Mucosa of descending colon (tissue), 3 donors: ENCODE measurements around the gene PANX2. TPM values are rescaled to one million over a fixed set of nuclear protein-coding genes. Genes with fewer than 3 reads are reported as not detected.

ENCODE experiments used
- ATAC-seq: fragments of 200-7000 bp; cut with Tn5 transposase; one replicate; pipeline ENCODE4 v1.9.1; 2020; ENCODE audit warnings: mild to moderate bottlenecking, moderate library complexity
- DNase-seq, 3 donors: peaks; one replicate each; pipeline ENCODE4 v3.0.0-alpha.2; 2020
- H3K36me3 ChIP-seq: fragments of 200-600 bp; one replicate; pipeline ENCODE4 v1.8.0; 2021; ENCODE audit warnings: low read depth, mild to moderate bottlenecking
- H3K4me1 ChIP-seq: fragments of 200-600 bp; one replicate; pipeline ENCODE4 v1.8.0; 2021; ENCODE audit warnings: low read depth, mild to moderate bottlenecking
- H3K4me3 ChIP-seq: fragments of 200-600 bp; one replicate; pipeline ENCODE4 v1.8.0; 2021; ENCODE audit warnings: mild to moderate bottlenecking
- H3K9me3 ChIP-seq: fragments of 200-600 bp; one replicate; pipeline ENCODE4 v1.8.0; 2021; ENCODE audit warnings: mild to moderate bottlenecking
- CTCF ChIP-seq: fragments of 200-600 bp; IDR thresholded peaks from one replicate; pipeline ENCODE4 v1.8.0; 2022; ENCODE audit warnings: antibody characterized with exemption, mild to moderate bottlenecking
- intact Hi-C, 2 donors: fragments of 100-400 bp; cut with DNase I in 1 of 2; cut with micrococcal nuclease in 1 of 2; formaldehyde crosslinking; loops; one replicate each; pipeline versions ENCODE4 v1.11.0 to v1.11.1; 2022; cut with DNase I, micrococcal nuclease
- total RNA-seq, 3 donors: library from RNA; stranded (reverse); fragmentation: NEBNext Ultra II Directional in 2 of 3; extraction: Animal tissue kit (Norgen Biotek cat#: 25700) in 2 of 3; gene quantifications; one replicate each; pipeline versions ENCODE4 v1.2.1 to v1.2.4, GENCODE V29; 2021 to 2023
- donor health status: DM: no; HTN: no; CAD: no; lungs with moderate emphysema.
- donor health status: DM: no; HTN: no; CAD: no.
- donor health status: DM: no; HTN: yes; CAD: no.

Gene PANX2
- total RNA-seq, 3 donors from 2014 or later, result 0.44 TPM; not detected in 2

DNA sequence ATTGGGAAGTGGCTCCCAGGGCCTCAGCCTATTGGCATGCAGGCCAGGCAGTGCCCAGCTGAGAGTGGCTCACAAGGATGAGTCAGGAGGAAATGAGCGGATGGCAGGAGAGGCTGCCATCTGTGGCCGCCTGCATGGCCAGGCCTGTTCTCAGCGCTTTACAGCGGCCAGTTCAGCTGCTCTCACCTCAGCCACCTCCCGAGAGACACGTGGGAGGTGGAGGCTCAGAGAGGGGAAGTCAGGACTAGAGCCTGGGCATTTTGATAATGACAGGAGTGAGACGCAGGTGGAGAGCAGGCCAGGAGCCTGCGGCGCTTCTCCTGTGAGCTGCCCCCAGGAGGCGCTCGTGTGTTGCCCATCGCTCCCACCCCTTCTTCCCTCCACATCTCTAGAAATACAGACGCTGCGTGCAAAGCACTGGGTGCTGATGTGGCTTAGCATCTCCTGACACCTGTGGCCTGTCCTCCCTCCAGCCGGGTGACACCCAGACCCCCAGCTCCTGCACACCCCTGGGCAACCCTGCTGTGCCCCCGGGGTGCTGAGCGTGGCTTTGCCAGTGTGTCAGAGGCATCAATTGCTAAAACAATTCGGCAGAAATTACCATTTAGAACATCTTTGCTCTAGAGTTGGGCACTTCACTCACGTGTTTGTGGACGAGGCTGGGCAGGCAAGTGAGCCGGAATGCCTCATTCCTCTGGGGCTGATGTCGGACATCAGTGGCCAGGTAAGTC, 21.4 kb upstream of the PANX2 start:
- DNase-seq (peak; percentile 73 to 79 (median 75)), ATAC-seq (peak; percentile 92)
- no peaks in the 10 kb centered on the region for H3K36me3 ChIP-seq
- intact Hi-C loops, result loop anchor here (5.0 kb wide), 1 partner anchor 63 kb away; no protein-coding TSS in a partner anchor
- no peak overlapping the region for H3K4me3 ChIP-seq
- no peaks in the 10 kb centered on the region for H3K9me3 ChIP-seq
- H3K4me1 ChIP-seq, result no peaks in the 10 kb centered on the region
- peak; percentile 81 for TF ChIP-seq CTCF

DNA sequence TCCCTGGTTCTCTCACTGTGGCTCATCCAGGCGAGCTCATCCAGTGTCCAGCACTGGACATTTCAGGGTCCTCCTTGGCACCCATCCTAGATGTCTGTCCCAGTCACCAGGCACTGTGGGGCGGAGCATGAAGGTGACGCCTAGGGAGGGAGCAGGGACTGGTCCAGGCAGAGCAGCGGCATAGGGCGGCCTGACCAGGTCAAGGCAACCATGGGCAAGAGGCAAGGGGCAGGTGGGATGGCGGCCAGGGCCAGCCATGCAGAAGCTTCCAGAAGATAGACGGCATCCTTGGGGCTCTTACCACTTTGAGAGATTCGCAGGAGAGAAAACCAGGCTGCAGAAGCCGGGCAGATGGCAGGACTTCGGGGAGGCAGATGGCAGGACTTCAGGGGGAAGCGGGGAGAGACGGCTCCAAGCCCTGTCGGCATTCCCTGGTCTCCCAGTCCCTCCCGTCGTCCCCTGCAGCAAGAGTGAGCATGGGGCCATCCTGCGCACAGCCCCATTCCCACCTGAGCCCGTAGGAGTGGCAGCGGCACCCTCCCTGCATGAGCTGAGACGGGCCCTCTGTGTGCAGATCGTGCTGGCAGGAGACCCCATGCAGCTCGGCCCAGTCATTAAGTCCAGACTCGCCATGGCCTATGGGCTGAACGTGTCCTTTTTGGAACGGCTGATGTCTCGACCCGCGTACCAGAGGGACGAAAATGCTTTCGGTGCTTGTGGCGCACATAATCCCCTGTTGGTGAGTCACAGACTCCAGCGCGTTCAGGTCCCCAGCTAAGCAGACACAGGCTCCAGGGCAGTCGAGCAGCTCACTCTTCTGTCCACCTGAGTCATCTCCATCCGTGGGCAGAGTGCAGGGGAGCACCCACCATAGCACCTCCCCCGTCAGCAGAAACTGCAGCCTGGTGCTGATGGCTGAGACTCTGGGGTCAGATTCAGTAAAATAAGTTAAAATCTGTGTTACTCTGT, 20.1 kb upstream of the PANX2 start:
- no peaks in the 10 kb centered on the region for H3K4me1 ChIP-seq
- DNase-seq (no peak), ATAC-seq (no peak)
- H3K36me3 ChIP-seq, result no peaks in the 10 kb centered on the region
- intact Hi-C loops, result no loop called here
- H3K9me3 ChIP-seq, result no peaks in the 10 kb centered on the region
- no peak overlapping the region for H3K4me3 ChIP-seq
- no peak for TF ChIP-seq CTCF

DNA sequence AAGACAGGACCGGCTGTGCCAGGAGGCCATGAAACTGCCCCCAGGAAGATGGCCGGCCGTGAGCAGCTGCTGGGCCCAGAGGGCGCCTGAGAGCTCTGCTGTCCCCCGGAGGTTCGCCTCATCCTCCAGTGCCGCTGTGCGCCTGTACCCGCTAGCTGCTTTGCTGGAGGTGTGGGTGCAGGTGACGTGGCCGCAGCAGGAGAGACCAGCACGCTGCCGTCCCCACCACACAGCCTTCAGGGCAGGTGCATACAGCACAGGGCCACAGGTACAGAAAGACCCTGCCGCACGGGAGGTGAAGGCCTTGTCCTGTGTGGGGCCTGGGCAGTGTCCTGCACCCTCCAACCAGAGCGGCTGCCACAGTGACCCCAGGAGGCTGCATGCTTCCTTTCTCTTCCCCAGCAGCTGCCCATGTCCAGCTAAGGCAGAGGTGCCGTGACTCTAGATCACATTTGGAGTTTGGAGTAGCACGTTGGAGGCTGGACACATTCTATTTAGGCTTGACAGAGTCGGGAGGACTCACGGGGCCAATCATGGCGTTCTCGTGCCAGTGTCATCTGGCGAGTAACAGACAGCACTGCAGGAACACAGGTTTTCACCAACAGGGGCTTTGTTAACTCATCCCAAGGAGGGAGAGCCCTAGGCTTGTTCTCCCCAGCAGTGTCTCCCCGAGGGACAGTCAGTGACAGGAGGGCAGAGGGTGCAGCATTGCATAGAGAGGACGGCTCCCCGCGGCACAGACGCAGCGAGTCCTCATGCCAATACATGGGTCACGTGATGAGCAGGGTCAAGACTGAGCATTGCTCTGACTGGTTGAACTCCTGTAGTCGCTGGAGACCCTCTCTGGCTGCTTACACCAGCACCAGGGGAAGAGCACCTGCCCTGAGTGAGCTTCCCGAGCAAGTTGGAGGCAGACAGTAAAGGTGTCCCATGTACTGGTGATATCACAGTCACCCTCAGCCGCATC, 18.7 kb upstream of the PANX2 start:
- Histone ChIP-seq H3K4me1 (no peaks in the 10 kb centered on the region), H3K9me3 (no peaks in the 10 kb centered on the region), H3K36me3 (no peaks in the 10 kb centered on the region), H3K4me3 (no peak overlapping the region)
- intact Hi-C loops, result no loop called here
- no peak for TF ChIP-seq CTCF
- no peak for DNase-seq
- no peak for ATAC-seq

GRCh38 chr22:50153056-50153755, 17.3 kb upstream of the PANX2 start:
- DNase-seq, result no peak

More at GRCh38 chr22:50153056-50153755, 17.3 kb upstream of the PANX2 start:
- TF ChIP-seq CTCF, result no peak
- Histone ChIP-seq H3K9me3 (no peaks in the 10 kb centered on the region), H3K4me1 (no peaks in the 10 kb centered on the region), H3K4me3 (no peak overlapping the region), H3K36me3 (no peaks in the 10 kb centered on the region)
- intact Hi-C loops, result no loop called here
- ATAC-seq, result no peak
